ENCODE results near the gene SLFN14. TPM values are rescaled to one million over a fixed set of nuclear protein-coding genes. Genes with fewer than 3 reads are reported as not detected.

SLFN14 gene
- total RNA-seq, 1 experiment from 2014 or later: not detected

DNA sequence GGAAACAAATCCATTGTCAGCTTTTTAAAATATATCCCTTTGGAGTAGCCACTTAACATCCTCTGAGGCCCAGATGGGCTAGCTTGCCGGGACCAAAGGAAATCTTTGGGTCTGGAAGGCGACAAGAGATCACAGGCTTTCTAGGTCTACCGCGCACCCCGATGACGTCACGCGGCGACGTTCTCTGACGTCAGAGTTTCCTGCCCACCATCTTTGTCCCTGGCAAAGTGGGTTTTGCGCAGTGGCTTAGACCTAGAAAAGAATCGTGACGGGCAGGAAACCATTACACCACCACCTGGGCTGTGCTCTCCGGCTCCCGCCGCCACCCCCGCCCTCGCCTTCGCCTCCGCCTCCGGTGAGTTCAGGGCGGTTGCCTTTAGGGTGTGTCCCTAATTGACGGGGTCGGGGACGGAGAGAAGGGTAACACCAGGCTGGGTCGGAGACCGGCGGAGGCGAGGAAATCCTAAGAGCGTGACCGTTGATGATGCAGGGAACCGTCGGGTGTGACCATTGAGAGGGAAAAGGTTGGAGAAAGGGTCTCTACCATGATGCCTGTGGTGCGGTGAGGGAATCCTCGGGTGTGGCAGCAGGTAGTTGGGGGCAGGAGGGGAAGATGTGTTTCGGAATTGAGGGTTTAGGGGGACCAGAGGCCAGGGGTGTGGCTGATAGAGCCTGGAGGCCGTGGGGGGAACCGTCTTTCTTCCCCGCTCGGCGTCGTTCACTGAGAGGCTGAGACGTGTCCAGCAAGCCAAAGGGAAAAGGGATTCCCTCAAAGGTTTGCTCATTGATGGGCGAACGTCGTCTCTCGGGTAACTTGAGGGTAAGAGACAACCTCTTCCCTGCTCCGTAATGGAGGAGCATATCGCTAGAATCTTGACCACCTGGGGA lies 26.7 kb upstream of the SLFN14 start, which contains the start of gene AP2B1:
Gene AP2B1 (plus strand): TSS at position 249 of the 888 bp plus-strand sequence. CDS start 6,709 bp downstream, outside the sequence.
- H3K4me2 ChIP-seq: peak within 1 kb of the TSS; percentile 90

GRCh38 chr17:35586569-35587073 lies 26.0 kb upstream of the SLFN14 start:
- BruUV-seq (replicated peaks): TSS peak; percentile 99
- H3K4me3 ChIP-seq: peak overlapping the region; percentile 97
- ChIA-PET POLR2A (ENCODE audit: unreplicated experiment) (interaction anchor here (0.7 kb wide), 1 partner anchor 10 kb away, joined by 3 read pairs; no protein-coding TSS in a partner anchor), CTCF (interaction anchor here (0.5 kb wide), 1 partner anchor 1166 kb away, joined by 3 read pairs; no protein-coding TSS in a partner anchor)
- H3K27me3 ChIP-seq (ENCODE audit: insufficient read depth, low read depth): no peaks in the 10 kb centered on the region
- H3K9me3 ChIP-seq (ENCODE audit: insufficient read depth, low read depth): no peaks in the 10 kb centered on the region
- H3K27ac ChIP-seq: peak overlapping the region; percentile 92
- DNase-seq: no peak
- peak overlapping the region; percentile 90 for H3K4me2 ChIP-seq
- peaks cover 16% of the 10 kb centered on the region for H3K4me1 ChIP-seq (replicated peaks; ENCODE audit: insufficient read depth)
- peak overlapping the region; percentile 98 for H2AFZ ChIP-seq
- peaks cover 40% of the 10 kb centered on the region for H3K79me2 ChIP-seq (ENCODE audit: low read depth)
- peaks cover 23% of the 10 kb centered on the region for H3F3A ChIP-seq (ENCODE audit: insufficient read depth, low read depth)
- H3K9me2 ChIP-seq (ENCODE audit: insufficient read depth): no peaks in the 10 kb centered on the region
- TF ChIP-seq CTCF (conservative IDR thresholded peaks at IDR 0.05) (no peak), EZH2 (IDR thresholded peaks at IDR 0.05; ENCODE audit: low read depth) (no peak)
- no peaks in the 10 kb centered on the region for H3K36me3 ChIP-seq (ENCODE audit: low read depth)
- H4K20me1 ChIP-seq (ENCODE audit: insufficient read depth): peaks cover 20% of the 10 kb centered on the region
- intact Hi-C loops (cut with micrococcal nuclease; ENCODE audit: unreplicated experiment): loop anchor here (1.0 kb wide), 1 partner anchor 8 kb away; the partner anchor contains the start of gene PEX12

More for the DNA sequence above, 26.7 kb upstream of the SLFN14 start, which contains the start of gene AP2B1:
- DNase-seq: peak; percentile 82 to 90
- Histone ChIP-seq H3K79me2 (ENCODE audit: low read depth) (peaks cover 46% of the 10 kb centered on the region), H3K9me3 (ENCODE audit: insufficient read depth, low read depth) (no peaks in the 10 kb centered on the region), H3K27ac (peak within 1 kb of the TSS; percentile 92), H3K9me2 (ENCODE audit: insufficient read depth) (no peaks in the 10 kb centered on the region), H3F3A (ENCODE audit: insufficient read depth, low read depth) (peaks cover 23% of the 10 kb centered on the region), H3K4me1 (replicated peaks; ENCODE audit: insufficient read depth) (peaks cover 16% of the 10 kb centered on the region), H4K20me1 (ENCODE audit: insufficient read depth) (peaks cover 20% of the 10 kb centered on the region), H2AFZ (peak within 1 kb of the TSS; percentile 98), H3K36me3 (ENCODE audit: low read depth) (no peaks in the 10 kb centered on the region), H3K27me3 (ENCODE audit: insufficient read depth, low read depth) (no peaks in the 10 kb centered on the region), H3K4me3 (peak within 1 kb of the TSS; percentile 97)
- ChIA-PET POLR2A (ENCODE audit: unreplicated experiment) (interaction anchor here (0.7 kb wide), 1 partner anchor 9 kb away, joined by 3 read pairs; no protein-coding TSS in a partner anchor), CTCF (interaction anchor here (0.5 kb wide), 1 partner anchor 1166 kb away, joined by 3 read pairs; no protein-coding TSS in a partner anchor)
- TF ChIP-seq CTCF (conservative IDR thresholded peaks at IDR 0.05): no peak
- no peak for TF ChIP-seq EZH2 (IDR thresholded peaks at IDR 0.05; ENCODE audit: low read depth)
- TSS peak; percentile 48 for BruUV-seq (replicated peaks)
- intact Hi-C loops (cut with micrococcal nuclease; ENCODE audit: unreplicated experiment): loop anchor here (1.0 kb wide), 1 partner anchor 9 kb away; the partner anchor contains the start of gene PEX12

GRCh38 chr17:35584061-35584460 lies 23.4 kb upstream of the SLFN14 start:
- no peaks in the 10 kb centered on the region for H3K9me3 ChIP-seq (ENCODE audit: insufficient read depth, low read depth)
- POLR2A ChIA-PET (ENCODE audit: unreplicated experiment): interaction anchor here (0.6 kb wide), 1 partner anchor 1018 kb away, joined by 4 read pairs; no protein-coding TSS in a partner anchor
- H4K20me1 ChIP-seq (ENCODE audit: insufficient read depth): peaks cover 3% of the 10 kb centered on the region
- no peak overlapping the region for H2AFZ ChIP-seq
- peaks cover 19% of the 10 kb centered on the region for H3K4me1 ChIP-seq (replicated peaks; ENCODE audit: insufficient read depth)
- no peak overlapping the region for H3K27ac ChIP-seq
- intact Hi-C loops (cut with micrococcal nuclease; ENCODE audit: unreplicated experiment): no loop called here
- no peaks in the 10 kb centered on the region for H3K36me3 ChIP-seq (ENCODE audit: low read depth)
- H3K9me2 ChIP-seq (ENCODE audit: insufficient read depth): no peaks in the 10 kb centered on the region
- peaks cover 15% of the 10 kb centered on the region for H3K79me2 ChIP-seq (ENCODE audit: low read depth)
- no peak for DNase-seq
- BruUV-seq (replicated peaks): no TSS peak
- no peaks in the 10 kb centered on the region for H3K27me3 ChIP-seq (ENCODE audit: insufficient read depth, low read depth)
- TF ChIP-seq CTCF (conservative IDR thresholded peaks at IDR 0.05): no peak
- no peak for TF ChIP-seq EZH2 (IDR thresholded peaks at IDR 0.05; ENCODE audit: low read depth)
- CTCF ChIA-PET: no interaction called here
- H3F3A ChIP-seq (ENCODE audit: insufficient read depth, low read depth): peaks cover 18% of the 10 kb centered on the region
- no peak overlapping the region for H3K4me2 ChIP-seq
- H3K4me3 ChIP-seq: no peak overlapping the region
